ENCODE results near the gene CEMIP2.

CEMIP2 gene

DNA sequence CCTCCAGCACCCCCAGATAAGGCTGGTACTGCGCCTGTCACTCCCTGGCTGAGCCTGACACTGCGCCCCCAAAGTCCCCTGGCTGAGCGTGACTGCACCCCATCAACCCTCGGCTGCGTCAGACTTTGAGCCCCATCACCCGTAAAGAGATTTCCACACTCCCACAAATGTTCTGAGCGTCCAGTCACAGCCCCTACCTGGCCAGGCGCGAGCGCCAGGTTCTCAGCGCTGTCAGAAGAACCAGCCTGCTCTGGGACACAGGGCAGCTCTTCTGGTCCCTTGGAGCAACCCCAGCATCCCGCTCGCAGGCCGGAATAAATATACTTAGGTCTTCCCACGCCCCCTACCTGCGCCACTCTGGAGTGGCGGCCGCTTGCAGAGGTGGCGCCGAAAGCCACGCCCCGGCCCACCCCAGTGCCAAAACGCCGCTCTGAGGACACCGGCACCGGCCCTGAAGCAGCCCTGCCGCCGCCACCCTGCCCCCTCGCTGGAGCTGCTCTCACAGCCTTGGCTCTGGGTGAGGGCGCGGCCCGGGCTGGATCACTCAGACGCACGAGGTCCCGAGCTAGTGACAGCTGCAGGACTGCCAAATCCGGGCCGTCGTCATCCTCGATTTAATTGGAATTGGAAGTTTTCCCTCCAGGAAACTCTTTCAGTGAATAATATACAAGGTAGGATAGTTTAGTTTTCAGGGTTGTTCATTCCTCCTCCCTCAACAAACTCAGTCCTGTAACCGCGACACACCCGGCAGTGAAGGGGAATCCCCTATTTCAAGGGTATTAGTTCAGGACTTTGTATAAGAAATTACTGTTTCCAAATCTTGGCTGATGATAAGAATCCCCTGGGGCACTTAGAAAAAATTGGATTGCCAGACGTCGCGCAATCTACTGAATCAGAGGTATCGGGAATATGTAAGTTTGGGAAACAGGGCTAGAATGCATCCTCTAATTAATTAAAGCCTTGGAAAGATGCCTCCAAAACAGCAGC is 1.2 kb upstream of the CEMIP2 start:
- DNase-seq, result peak; percentile 73

DNA sequence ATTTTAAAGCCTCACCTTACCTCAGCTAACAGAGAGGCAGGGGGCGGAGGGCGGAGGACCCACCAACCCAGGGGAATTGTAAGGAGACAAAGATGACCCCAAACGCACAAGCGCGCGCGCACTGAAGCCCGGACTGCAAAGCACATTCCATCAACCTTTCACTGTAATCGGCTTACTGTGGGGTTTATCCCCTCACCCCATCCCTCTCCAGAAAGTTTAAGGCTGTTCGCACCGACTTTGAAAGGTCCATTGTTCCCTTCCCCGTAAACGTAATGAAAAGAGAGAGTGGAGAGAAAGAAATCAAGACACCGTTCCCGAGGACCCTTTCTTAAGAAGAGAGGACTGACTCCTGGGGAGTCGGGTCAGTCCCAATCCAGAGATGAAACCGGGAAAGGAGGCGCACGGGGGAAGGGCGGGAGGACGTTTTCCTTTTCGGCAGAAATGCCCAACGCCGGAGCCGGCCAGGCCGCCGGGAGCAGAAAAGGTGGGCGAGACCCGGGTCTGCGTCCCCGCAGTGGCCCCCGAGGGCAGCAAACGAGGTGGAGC is 464 bp downstream of the CEMIP2 start:
- peak; percentile 19 for DNase-seq

DNA sequence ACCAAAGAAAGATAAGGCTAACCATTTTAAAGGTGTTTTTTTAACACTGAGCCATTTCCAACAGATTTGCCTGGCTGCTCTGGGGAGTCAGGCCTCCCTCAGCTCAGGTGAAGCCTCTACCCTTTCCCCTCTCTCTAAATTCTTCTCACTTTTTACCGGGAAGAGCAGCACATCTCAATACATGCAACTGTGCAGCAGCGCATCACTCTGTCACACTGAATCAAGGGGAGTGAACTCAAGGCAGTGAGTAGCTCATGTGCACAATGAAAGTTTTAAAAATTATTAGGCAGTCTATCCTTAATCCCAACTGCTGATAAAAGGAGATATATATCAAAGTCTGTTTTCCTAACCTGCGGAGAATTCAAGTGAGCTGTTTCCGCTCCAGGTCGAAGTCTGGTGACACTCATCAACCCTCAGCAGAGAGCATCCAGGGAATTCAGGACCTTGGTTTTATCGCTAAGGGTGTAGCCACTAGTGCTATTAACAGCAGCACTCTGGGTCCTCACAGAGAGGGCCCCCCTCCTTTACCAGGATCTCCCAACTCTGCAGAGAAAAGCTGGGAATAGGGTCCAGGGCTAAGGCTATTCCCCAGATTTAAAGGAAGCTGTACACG is 1.0 kb downstream of the CEMIP2 start:
- no peak for DNase-seq

DNA sequence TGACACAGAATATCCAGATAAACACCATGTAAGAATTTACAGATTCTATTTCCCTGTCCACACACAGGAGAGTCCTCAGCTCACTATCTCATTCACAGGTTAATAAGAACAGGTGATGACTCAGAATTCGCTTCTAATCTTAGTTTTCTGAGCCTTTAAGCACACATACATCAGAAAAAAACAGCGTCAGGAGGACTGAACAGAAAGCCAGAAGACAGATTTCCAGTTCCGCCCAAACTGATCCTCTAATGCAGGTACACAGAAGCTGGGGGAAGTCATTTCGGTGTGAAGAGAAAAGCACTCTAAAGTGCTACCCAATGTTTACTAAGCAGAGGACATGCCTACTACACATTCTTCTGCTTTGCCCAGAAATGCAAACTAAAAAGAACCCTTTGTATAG is 1.6 kb downstream of the CEMIP2 start:
- no peak for DNase-seq

DNA sequence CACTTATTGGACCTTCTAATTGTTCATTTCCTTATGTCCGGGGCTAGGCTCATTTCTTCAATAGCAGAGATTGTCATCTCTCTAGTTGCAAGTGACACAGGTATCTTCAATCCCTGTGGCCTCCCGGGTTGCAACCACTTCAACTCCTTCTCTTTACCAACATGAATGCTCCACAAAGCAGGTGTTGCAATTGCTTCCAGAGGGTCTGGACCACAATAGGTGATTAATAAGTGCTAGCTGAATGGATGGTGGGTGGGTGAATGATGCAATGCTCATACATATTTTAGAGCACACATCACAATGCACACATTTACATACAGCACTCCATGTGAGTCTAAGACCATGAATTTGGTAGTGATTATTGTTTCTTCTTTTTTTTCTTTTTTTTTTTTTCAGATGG is 2.6 kb downstream of the CEMIP2 start:
- no peak for DNase-seq

DNA sequence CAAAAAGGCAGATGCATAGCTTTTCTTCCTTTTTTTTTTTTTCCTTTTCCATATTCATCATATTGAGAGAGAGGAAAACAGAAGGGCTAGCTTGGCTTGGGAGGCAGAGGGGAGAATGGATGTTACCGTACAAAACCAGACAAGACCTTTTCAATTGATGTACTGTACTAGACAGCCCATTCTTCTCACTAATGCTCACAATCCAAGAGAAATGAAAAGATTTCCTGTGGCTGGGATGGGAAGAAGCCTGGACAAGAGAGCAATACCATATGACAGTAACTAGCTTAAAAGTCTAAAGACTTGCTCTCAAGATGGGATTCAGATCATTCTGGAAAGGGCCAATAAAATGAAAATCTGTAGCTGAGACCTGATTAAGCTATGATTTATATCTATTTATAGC is 3.4 kb downstream of the CEMIP2 start:
- DNase-seq, result no peak

DNA sequence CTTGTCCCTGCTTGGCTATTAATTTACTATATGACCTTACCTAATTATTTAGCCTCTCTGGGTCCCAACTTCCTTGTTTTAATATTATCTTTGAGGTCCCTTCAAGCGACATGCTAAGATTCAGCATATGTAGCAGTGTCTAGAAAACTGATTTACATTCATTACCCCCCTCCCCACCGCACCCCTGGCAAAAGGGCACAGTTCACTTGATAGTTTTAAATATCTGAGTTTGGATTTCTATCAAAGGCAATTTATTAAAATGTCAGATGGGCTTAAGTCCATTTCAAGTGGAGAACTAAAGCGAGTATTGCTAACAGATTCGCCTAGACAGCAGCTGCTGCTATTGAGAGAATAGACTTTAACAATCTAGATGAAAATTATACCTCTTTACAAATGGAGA is 3.9 kb downstream of the CEMIP2 start:
- no peak for DNase-seq

DNA sequence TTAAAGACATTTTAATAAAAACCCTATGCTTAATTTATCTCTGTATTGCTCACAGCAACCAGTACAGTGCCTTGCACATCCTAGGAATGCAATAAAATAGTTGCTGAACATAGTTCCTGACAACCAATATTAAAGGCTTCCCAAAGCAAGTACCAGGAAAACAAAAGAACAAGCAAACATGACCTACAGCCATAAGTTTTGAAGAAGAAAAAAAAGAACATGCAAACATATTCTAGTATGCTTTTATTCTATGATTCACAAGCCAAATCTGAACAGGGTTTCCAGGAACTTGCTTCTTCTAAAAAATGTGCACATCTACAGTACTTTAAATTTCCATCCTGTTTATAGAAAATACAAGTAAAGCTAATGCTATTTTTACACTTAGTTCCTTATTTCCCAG is 4.5 kb downstream of the CEMIP2 start:
- DNase-seq, result no peak

DNA sequence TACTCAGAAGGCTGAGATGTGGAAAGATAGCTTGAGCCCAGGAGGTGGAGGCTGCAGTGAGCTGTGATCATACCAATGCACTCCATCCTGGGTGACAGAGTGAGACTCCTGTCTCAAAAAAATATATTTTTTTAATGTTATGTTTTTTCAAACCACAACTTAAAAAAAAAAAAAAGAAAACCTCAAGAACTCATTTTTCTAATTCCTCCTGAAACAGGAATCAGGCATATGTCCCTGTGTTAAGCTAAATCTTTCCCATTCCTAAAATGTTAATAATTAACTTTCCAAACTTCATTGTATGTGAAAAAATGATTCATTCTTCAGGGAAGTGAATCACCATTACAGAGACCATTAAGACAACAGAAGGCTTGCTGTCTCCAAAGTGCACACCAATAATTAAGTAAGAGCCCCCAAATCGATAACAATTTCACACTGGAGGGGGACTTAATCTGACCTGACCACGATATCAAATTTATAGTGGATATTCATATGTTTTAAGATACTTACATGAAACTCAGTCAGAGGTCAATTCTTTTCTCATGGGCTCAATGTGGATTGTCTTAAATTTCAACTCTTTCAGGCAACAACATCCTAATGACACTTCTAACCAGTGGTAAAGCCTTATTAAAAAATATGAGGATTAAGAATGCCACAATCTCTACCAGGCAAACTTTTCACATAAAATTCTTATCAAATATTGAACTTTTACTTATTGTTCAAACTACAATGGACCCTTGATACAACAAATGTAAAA is 5.2 kb downstream of the CEMIP2 start:
- DNase-seq, result no peak

DNA sequence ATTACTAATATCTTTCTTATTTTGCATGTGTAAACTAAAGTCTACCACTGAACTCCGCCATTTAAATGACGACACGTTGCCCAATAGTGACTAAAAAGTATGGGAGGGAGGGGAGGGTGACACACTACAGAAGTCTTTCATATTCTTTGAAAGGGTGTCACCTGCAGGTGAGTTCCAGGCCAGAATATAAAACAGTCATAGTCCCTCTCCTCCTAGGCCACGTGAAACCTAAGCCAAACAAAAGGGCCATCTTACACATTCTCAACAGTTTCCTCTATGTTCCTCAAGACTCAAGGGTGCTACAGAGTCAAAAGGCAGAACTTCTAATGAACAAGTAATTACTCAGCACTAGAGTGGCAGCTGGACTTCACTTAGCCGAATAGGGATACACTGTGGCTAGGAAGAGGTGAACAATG is 6.4 kb downstream of the CEMIP2 start:
- no peak for DNase-seq

DNA sequence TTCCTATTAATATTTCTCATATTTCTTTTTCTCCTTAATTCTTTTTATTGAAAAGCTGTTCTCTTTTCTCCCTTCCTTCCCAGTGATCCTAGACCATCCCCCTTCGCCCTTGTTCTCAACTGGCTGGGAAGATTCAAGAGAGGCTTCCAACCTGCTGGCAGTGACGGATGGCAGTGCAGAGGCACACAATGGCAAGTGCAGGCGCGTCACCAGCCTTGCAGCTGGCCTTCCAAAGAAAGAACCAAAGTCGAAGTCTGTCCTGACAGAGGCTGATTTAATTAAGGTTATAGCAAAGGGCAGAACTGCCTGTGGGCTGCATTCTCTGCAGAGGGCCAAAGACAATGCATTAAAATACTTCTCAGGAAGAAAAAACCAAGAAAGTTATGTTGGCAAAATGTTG is 7.4 kb downstream of the CEMIP2 start:
- no peak for DNase-seq

DNA sequence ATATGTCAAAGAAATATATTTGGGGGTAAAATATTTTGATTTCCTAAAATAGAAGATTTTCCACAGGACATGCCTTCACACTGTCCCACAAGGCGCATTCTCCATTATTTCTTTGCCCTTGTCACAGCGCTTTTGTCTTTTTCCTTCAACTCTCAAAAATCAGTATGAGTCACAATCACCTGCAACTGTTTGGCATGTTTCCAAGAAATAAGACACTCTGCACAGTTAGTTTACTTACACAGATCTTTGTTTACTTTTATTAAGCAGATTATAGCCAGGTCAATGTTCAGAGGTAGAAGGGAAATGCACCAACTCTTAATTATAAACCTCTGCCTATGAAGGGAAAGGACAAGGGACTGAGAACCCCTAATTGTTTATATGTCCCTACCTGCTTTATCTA is 9.5 kb downstream of the CEMIP2 start:
- no peak for DNase-seq

DNA sequence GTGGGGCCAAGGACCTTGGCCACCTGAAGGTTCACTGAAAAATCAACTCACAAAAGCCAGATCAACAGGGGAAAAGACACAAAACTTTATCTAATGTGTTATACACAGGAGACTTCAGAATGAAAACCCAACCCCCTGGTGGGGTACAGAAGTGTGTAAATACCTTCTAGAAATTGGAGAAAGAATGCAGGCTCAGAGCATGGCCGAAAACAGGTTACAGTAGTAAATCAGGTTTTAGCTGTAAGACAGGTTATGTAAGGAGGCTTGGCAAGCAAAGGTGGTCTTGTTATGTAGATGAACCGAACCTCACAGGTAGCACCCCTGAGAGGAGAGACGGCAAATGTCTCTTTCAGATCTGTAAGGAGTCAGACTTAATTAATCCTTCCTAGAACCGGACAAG is 10.0 kb downstream of the CEMIP2 start:
- DNase-seq, result no peak

DNA sequence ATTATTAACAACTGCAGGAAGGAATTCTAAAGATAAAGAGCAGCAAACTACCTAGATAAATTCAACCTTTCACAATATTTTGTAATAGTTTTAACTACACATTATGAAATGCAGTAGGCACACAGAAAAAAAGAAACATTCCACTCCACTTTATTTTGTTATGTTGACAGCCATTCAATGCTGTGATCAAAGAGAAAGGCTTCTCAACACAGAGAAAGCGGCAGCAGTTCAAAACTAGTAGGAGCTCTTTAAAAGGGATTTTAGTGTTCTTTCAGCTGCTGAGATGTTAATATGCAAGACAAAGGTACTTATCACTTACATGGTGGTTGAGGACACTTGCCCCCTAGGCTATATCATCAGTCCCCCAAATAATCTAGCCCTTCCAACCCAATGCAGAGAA is 11.6 kb downstream of the CEMIP2 start:
- no peak for DNase-seq

DNA sequence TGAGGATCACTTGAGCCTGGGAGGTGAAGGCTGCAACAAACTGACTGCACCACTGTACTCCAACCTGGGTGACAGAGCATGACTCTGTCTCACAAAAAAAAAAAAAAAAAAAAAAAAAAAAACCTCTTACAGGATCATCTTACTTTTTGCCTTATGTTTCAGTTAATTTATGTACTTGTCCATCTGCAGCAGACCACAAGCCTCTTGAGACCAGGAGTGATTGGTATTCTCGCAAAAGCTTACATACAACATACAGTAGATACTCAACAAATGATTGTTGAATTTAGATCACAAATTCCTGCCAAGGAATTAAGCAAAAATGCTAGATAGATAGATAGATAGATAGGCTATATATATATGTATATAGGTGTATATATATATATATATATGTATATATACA is 12.4 kb downstream of the CEMIP2 start:
- DNase-seq, result no peak

DNA sequence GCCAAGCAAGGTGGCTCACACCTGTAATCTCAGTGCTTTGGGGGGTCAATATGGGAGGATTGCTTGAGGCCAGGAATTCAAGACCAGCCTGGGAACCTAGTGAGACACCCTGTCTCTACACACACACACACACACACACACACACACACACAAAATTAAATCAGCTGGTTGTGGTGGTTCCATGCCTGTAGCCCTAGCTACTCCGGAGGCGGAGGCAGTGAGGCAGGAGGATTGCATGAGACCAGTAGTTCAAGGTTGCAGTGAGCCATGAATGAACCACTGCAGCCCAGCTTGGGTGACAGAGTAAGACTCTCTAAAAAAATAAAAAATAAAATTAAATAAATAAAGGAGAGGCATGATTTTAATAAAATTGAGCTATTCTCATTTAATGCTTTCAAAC is 13.1 kb downstream of the CEMIP2 start:
- DNase-seq, result no peak

DNA sequence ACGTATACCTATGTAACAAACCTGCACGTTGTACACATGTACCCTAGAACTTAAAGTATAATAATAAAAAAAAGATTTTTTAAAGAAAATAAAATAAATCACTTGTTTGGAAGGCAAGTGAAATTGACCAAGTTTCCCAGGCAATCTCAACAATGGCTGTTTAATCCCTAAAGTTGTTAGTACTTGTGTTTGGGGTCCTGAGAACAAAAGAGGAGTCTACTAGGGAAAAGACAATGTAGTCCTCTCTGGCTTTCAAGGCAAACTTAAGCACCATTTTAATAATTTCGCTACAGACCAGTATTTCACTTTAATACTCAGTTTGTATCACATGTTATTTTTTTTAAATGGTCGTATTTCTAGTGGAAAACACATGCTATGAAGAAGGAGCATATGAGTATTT is 14.2 kb downstream of the CEMIP2 start:
- no peak for DNase-seq

DNA sequence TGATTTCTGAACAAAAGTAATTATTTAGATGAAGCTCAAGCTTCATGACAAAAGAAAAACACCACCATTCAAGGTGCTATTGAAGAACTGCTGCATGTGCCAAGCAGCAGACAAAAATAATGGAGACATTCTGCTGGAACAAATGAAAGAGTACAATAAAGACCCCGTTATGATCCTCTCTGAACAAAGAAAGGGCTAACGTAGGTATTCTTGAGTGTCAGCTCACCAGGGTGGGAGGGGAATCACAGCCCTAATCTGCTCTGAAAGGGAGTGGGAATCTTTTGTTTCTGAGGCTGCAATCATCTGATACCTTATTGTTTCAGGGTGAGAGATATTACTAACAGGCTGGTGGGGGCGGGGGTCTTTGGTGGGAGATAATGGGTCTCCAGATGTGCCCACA is 15.4 kb downstream of the CEMIP2 start:
- no peak for DNase-seq

DNA sequence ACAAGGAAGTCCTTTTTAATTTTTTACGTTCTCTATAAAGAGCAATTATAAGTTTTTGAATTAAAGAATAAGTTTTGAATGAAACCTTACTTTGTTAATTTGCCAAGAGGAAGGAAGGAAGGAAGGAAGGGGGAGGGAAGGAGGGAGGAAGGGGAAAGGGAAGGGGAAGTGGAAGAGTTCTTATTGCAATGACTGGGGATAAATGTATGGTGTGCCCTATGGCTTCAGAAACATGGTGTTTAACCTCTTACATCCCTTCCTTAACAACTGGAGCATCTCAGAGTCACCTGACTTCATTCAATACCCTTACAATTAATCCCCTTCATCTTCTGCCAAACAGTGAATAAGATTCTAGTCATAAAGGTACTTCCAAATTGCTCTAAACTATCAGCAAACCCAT is 16.0 kb downstream of the CEMIP2 start:
- DNase-seq, result no peak

DNA sequence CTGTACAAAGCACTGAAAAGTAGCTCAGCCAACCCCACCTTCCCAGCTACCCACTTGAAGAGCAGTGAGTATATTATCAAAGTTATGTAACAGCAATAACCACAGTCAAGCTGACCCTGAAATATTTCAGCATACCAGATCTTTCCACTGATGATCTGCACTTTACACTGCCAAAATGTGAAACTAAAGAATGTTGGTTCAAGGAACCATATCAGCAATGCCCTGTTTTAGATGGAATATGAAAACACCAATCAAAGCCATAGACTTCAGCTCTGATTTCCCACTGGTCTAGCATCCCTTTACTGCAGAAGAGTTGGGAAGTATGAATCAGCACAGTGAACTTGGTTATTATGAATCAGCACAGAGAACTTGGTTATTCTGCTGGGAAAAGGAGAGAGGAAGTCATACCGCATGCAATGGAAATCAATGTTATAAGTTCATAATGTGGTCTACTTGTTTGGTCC is 20.0 kb downstream of the CEMIP2 start:
- DNase-seq, result no peak

DNA sequence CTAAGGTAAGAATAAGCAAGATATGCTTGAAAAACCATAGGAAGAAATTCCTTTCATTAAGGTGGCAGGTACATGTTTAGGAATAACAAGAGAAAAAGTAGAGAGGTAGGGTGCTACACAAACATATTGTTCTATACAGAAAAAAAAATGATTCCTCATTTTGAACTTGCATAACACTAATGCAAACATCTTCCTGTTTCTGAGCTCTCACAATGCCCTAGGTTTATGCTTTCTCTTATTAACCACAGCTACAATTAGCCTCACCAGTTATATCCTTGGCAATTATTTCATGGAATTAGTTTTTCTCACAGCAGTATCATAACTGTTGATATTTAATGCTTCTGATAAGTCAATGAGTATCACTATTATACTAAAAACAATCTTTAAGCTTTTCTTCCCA is 20.7 kb downstream of the CEMIP2 start:
- DNase-seq, result no peak

DNA sequence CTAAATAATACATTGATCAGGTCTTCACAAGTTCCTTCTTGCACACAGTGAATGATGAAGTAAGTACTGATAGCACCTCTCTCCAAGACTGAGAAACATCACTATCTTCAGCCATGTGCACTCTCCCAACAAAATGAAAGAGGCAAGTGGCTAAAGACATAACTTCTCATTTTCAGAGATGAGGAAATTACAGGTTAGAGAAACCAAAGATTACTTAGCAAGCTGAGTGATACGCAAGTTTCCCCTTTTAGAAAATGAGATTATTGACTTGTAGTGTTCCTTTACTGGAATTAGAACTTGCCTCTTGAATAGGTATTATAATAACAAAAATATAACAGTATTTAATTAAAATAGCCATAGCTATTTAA is 21.6 kb downstream of the CEMIP2 start:
- no peak for DNase-seq

DNA sequence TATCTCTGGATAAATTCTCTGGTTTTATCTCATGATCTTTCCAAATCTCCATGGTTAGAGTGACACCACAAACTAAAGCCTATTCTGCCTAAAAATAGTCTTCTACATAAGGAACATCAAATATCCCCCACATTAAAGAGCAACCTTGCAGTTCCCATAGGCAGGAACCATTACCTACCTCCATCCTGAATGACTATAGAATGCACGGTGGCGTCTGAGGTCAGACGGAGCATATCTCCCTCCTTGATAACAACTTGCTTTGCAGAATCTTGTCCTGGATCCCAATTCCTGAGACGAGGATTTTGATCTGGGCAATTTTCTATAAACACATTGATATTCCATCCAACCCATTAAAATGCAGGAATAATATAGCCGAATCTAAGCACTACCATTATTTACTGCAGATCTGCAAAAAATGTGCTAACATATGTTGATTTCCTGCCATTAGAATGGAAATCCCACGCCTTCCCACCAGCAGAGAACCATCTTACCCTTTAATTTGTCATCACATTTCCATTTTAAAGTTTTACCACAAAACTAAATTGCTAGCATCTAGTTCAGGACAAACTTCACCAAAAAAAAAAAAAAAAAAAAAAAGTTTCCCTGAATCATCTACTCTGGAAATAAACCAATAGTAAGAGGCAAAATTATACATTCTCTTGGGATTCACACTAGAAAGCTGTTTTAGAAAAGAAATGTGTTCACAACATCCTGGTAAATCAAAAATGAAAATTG is 22.1 kb downstream of the CEMIP2 start:
- DNase-seq, result no peak

Data from activated CD8-positive, alpha-beta memory T cell treated with anti-CD3 and anti-CD28 coated beads, Interleukin-2, amount 50 U/mL, for 4 hours (primary cell).